Body of pancreas (tissue), 4 donors: ENCODE data around the gene ZFAND3. TPM values are rescaled to one million over a fixed set of nuclear protein-coding genes. Genes with fewer than 3 reads are reported as not detected.

Source experiments
- ATAC-seq: fragments of 150-250 bp; one replicate; pipeline ENCODE4 v1.9.1; 2016
- DNase-seq, 4 donors: peaks; one replicate each; pipeline ENCODE4 v3.0.0-alpha.2; 2019
- H3K27ac ChIP-seq, 4 donors: fragments of 200-600 bp; sonication (generic); 1 replicate in 3 of 4; 2 replicates in 1 of 4; pipeline versions ENCODE4 v1.5.1 to v1.6.1; 2016 to 2019; ENCODE audit warnings: mild to moderate bottlenecking in 1 of 4, mixed read lengths in 1 of 4, moderate library complexity in 1 of 4
- H3K27me3 ChIP-seq, 2 donors: fragments of 200-600 bp; sonication (generic); one replicate each; pipeline ENCODE4 v1.6.0; 2016; ENCODE audit warnings: mild to moderate bottlenecking in 1 of 2
- H3K36me3 ChIP-seq, 2 donors: fragments of 200-600 bp; sonication (generic); replicated peaks in 1 of 2; 2 replicates each; pipeline ENCODE4 v1.5.1; 2016; ENCODE audit warnings: low read depth in 2 of 2; ENCODE audit not compliant: insufficient read depth in 1 of 2
- H3K4me1 ChIP-seq: fragments of 200-600 bp; sonication (generic); one replicate; pipeline ENCODE4 v1.6.0; 2016
- H3K4me3 ChIP-seq, 2 donors: fragments of 200-600 bp; sonication (generic); 1 replicate in 1 of 2; 2 replicates in 1 of 2; pipeline ENCODE4 v1.5.1; 2016 to 2019
- H3K9me3 ChIP-seq, 3 donors: fragments of 200-600 bp; sonication (generic); 1 replicate in 2 of 3; 2 replicates in 1 of 3; pipeline ENCODE4 v1.5.1; 2016
- CTCF ChIP-seq, 7 experiments: fragments of 450-650 bp in 4 of 7; fragments of 200-600 bp in 3 of 7; sonication (generic) in 3 of 7; IDR thresholded peaks; one replicate each; pipeline ENCODE4 v1.5.1; 2016 to 2019; ENCODE audit warnings: antibody characterized with exemption in 7 of 7
- POLR2A ChIP-seq, 3 donors: fragments of 450-650 bp; IDR thresholded peaks; one replicate each; pipeline ENCODE4 v1.6.1; 2016; ENCODE audit warnings: antibody characterized with exemption in 3 of 3, mild to moderate bottlenecking in 2 of 3
- WGBS, 2 donors: methylation state at CpG; one replicate each; pipeline ENCODE4 v1.1.5; 2017; 5-methylcytosine and 5-hydroxymethylcytosine counted together
- intact Hi-C: fragments of 100-400 bp; cut with DNase I; formaldehyde crosslinking; loops from one replicate; pipeline ENCODE4 v1.15.1; 2023
- total RNA-seq, 2 donors: library from RNA; depleted of rRNA; stranded (reverse); fragments of >200 nt; gene quantifications; one replicate each; pipeline ENCODE4 v1.1.0, GENCODE V29; 2016

The ZFAND3 gene
- total RNA-seq, 2 donors from 2014 or later, result 20.8 to 27.0 TPM

GRCh38 chr6:37827603-37828265, 8.2 kb downstream of the ZFAND3 start:
- Histone ChIP-seq H3K27ac (no peak overlapping the region), H3K36me3 (no peaks in the 10 kb centered on the region), H3K9me3 (no peaks in the 10 kb centered on the region), H3K27me3 (no peaks in the 10 kb centered on the region), H3K4me3 (no peak overlapping the region), H3K4me1 (peaks cover 54% of the 10 kb centered on the region)
- DNase-seq (no peak), ATAC-seq (no peak)
- WGBS, 2 donors, result 45 to 57% methylated on average over 4 of the region's 4 CpGs
- intact Hi-C loops, result no loop called here
- TF ChIP-seq POLR2A (IDR thresholded peaks at IDR 0.05) (no peak), CTCF (IDR thresholded peaks at IDR 0.05) (no peak)

- Histone ChIP-seq H3K27me3 (no peaks in the 10 kb centered on the region), H3K4me1 (peaks cover 38% of the 10 kb centered on the region), H3K27ac (no peak overlapping the region), H3K9me3 (no peaks in the 10 kb centered on the region), H3K4me3 (no peak overlapping the region), H3K36me3 (no peaks in the 10 kb centered on the region)
- ATAC-seq (no peak), DNase-seq (no peak)
- intact Hi-C loops, result no loop called here
- no peak for TF ChIP-seq POLR2A (IDR thresholded peaks at IDR 0.05)
- TF ChIP-seq CTCF (IDR thresholded peaks at IDR 0.05), result no peak
- WGBS, 2 donors, result 91% methylated on average over 2 of the region's 2 CpGs
Measured at GRCh38 chr6:37830225-37830624, 10.7 kb downstream of the ZFAND3 start.

- 79 to 82% methylated on average over 4 of the region's 4 CpGs for WGBS, 2 donors
- Histone ChIP-seq H3K9me3 (no peaks in the 10 kb centered on the region), H3K4me3 (no peak overlapping the region), H3K4me1 (peaks cover 31% of the 10 kb centered on the region), H3K27ac (no peak overlapping the region), H3K36me3 (no peaks in the 10 kb centered on the region), H3K27me3 (no peaks in the 10 kb centered on the region)
- TF ChIP-seq POLR2A (IDR thresholded peaks at IDR 0.05), result no peak
- no peak for TF ChIP-seq CTCF (IDR thresholded peaks at IDR 0.05)
- no peak for ATAC-seq
- intact Hi-C loops, result no loop called here
- DNase-seq, result no peak
Measured at GRCh38 chr6:37831457-37831856, 11.9 kb downstream of the ZFAND3 start.

- H3K9me3 ChIP-seq, result no peaks in the 10 kb centered on the region
- 72 to 78% methylated on average over 2 of the region's 2 CpGs for WGBS, 2 donors
- no peak overlapping the region for H3K4me3 ChIP-seq
- no peaks in the 10 kb centered on the region for H3K27me3 ChIP-seq
- intact Hi-C loops, result no loop called here
- H3K27ac ChIP-seq, result no peak overlapping the region
- no peak for TF ChIP-seq CTCF (IDR thresholded peaks at IDR 0.05)
- no peak for TF ChIP-seq POLR2A (IDR thresholded peaks at IDR 0.05)
- DNase-seq, result no peak
- ATAC-seq, result no peak
- H3K36me3 ChIP-seq, result no peaks in the 10 kb centered on the region
- peaks cover 18% of the 10 kb centered on the region for H3K4me1 ChIP-seq
Measured at GRCh38 chr6:37835923-37836322, 16.4 kb downstream of the ZFAND3 start.
